ENCODE measurements around the gene SCAMP1. TPM values are rescaled to one million over a fixed set of nuclear protein-coding genes. Genes with fewer than 3 reads are reported as not detected.
"Not testable (repeated sequence)": the region's sequence is repeated elsewhere in the genome, so short reads cannot be mapped to it uniquely, and the experiment has no call there.

The SCAMP1 gene
- polyA plus RNA-seq, 3 donors = 5.4 to 52.4 (median 47.8) TPM

DNA sequence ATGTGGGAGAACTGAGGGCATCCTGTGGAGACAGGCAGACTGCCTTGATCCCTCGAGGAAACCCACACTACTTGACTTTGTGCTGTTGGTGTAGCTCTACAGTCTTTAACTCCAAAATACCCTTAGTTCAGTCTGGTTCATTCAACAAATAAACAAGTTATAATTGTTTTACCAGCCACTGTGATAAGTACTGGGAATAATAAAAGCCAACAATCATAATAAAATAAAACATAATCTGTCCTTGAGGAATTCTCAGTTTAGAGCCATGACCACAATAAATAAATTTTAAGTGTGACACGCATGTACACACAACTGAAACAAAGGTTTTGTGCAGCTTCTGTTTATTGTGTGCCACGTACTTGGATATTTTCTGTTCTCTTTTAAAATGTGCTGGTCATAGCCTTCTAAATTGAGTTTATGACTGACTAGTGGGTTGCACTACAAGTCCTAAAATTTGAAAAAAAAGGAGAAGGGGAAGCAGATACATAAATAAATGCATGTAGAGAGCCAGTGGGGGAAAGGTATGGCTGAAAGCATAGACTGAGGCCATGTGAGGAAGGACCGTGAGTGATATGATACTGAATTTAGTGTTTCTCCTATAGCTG lies 6.2 kb upstream of the SCAMP1 start:
- DNase-seq = no peak
- H3K4me3 Mint-ChIP-seq = no peak overlapping the region
- intact Hi-C loops (cut with micrococcal nuclease) = no loop called here

DNA sequence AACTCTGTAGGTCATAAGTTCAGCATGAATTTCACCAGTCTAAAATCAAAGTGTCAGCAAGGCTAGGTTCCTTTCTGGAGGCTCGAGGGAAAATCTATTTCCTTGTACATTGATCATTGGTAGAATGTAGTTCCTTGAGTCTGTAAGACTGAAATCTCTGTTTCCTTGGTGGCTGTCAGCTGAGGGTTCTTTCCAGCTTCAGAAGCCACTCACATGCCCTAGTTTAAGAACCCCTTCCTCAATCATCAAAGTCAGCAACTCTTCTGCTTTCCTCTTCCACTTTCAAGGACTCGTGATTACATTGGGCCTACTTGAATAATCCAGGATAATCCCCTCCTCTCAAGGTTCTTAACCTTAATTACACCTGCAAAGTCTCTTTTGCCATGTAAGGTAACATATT lies 4.9 kb upstream of the SCAMP1 start:
- H3K79me2 ChIP-seq (ENCODE audit: insufficient read depth, low read length) = peaks cover 13% of the 10 kb centered on the region
- H3K27me3 Mint-ChIP-seq (ENCODE audit: low read depth in 3 of 3) = peaks cover 0 to 4% (median 0%) of the 10 kb centered on the region in 3 donors
- WGBS (ENCODE audit: insufficient coverage) = 83% methylated on average over 1 of the region's 2 CpGs

More for the DNA sequence above, 6.2 kb upstream of the SCAMP1 start:
- WGBS (ENCODE audit: insufficient coverage) = 75% methylated on average over 1 of the region's 4 CpGs
- H3K27me3 ChIP-seq (ENCODE audit: control insufficient read depth in 2 of 2, insufficient read depth in 2 of 2, low read length in 2 of 2) = no peaks in the 10 kb centered on the region
- no peak overlapping the region for H3K4me2 ChIP-seq (replicated peaks; ENCODE audit: extremely low read depth, low read length, poor library complexity, severe bottlenecking)
- H3K36me3 ChIP-seq (replicated peaks in 1 of 2; ENCODE audit: control insufficient read depth in 1 of 2, insufficient read depth in 2 of 2, low read length in 2 of 2) = no peaks in the 10 kb centered on the region
- no peak overlapping the region for H3K4me3 ChIP-seq (replicated peaks in 1 of 3; ENCODE audit: low read depth in 2 of 3, low read length in 3 of 3)
- H3K4me1 Mint-ChIP-seq = peaks cover 21% of the 10 kb centered on the region
- TF ChIP-seq, protein P1, sequence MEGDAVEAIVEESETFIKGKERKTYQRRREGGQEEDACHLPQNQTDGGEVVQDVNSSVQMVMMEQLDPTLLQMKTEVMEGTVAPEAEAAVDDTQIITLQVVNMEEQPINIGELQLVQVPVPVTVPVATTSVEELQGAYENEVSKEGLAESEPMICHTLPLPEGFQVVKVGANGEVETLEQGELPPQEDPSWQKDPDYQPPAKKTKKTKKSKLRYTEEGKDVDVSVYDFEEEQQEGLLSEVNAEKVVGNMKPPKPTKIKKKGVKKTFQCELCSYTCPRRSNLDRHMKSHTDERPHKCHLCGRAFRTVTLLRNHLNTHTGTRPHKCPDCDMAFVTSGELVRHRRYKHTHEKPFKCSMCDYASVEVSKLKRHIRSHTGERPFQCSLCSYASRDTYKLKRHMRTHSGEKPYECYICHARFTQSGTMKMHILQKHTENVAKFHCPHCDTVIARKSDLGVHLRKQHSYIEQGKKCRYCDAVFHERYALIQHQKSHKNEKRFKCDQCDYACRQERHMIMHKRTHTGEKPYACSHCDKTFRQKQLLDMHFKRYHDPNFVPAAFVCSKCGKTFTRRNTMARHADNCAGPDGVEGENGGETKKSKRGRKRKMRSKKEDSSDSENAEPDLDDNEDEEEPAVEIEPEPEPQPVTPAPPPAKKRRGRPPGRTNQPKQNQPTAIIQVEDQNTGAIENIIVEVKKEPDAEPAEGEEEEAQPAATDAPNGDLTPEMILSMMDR (IDR thresholded peaks at IDR 0.05) = no peak
- H3K4me1 ChIP-seq (ENCODE audit: control insufficient read depth in 1 of 2, insufficient read depth in 2 of 2, low read length in 2 of 2) = peaks cover 4 to 10% of the 10 kb centered on the region in 2 donors
- peaks cover 0 to 4% (median 0%) of the 10 kb centered on the region in 3 donors for H3K27me3 Mint-ChIP-seq (ENCODE audit: low read depth in 3 of 3)
- H4K20me1 ChIP-seq (ENCODE audit: insufficient read depth, low read length) = peaks cover 3% of the 10 kb centered on the region
- H3K9me3 ChIP-seq (replicated peaks in 1 of 2; ENCODE audit: control insufficient read depth in 1 of 2, insufficient read depth in 1 of 2, low read length in 2 of 2) = no peaks in the 10 kb centered on the region
- peaks cover 7 to 11% of the 10 kb centered on the region in 2 donors for H3K36me3 Mint-ChIP-seq
- H3K9ac ChIP-seq (ENCODE audit: insufficient read depth, low read length, poor library complexity, severe bottlenecking) = no peak overlapping the region
- peaks cover 0 to 2% (median 0%) of the 10 kb centered on the region in 7 donors for H3K9me3 Mint-ChIP-seq
- no peak overlapping the region for H2AFZ ChIP-seq (ENCODE audit: insufficient read depth, low read depth, low read length, poor library complexity, severe bottlenecking)
- H3K79me2 ChIP-seq (ENCODE audit: insufficient read depth, low read length) = peaks cover 2% of the 10 kb centered on the region
- H3K27ac ChIP-seq (ENCODE audit: low read depth in 1 of 2, low read length in 2 of 2) = no peak overlapping the region
- peak overlapping the region in 1 of 7 donors; percentile 19 for H3K27ac Mint-ChIP-seq

DNA sequence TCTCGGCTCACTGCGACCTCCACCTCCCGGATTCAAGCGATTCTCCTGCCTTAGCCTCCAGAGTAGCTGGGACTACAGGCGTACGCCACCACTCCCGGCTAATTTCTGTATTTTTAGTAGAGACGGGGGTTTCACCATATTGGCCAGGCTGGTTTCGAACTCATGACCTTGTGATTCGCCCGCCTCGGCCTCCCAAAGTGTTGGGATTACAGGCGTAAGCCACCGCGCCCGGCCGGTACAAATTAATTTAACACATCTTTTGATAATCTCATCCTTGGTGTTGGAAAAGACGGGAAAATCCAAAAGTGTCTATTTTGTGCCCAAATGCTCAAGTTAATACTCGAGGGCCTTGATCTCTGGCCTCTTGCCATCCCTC lies 974 bp upstream of the SCAMP1 start:
- Histone ChIP-seq H3K4me3 (replicated peaks in 1 of 3; ENCODE audit: low read depth in 2 of 3, low read length in 3 of 3) (peak overlapping the region; percentile 73 to 97 (median 92)), H3K9ac (ENCODE audit: insufficient read depth, low read length, poor library complexity, severe bottlenecking) (peak overlapping the region; percentile 88), H4K20me1 (ENCODE audit: insufficient read depth, low read length) (peaks cover 17% of the 10 kb centered on the region), H2AFZ (ENCODE audit: insufficient read depth, low read depth, low read length, poor library complexity, severe bottlenecking) (peak overlapping the region; percentile 98), H3K27ac (ENCODE audit: low read depth in 1 of 2, low read length in 2 of 2) (peak overlapping the region; percentile 77 to 96), H3K4me1 (ENCODE audit: control insufficient read depth in 1 of 2, insufficient read depth in 2 of 2, low read length in 2 of 2) (peaks cover 16 to 32% of the 10 kb centered on the region in 2 donors), H3K79me2 (ENCODE audit: insufficient read depth, low read length) (peaks cover 45% of the 10 kb centered on the region), H3K4me2 (replicated peaks; ENCODE audit: extremely low read depth, low read length, poor library complexity, severe bottlenecking) (peak overlapping the region; percentile 99)
- DNase-seq; H3K36me3 ChIP-seq (replicated peaks in 1 of 2; ENCODE audit: control insufficient read depth in 1 of 2, insufficient read depth in 2 of 2, low read length in 2 of 2); intact Hi-C loops (cut with micrococcal nuclease); H3K27me3 Mint-ChIP-seq (ENCODE audit: low read depth in 3 of 3); H3K27me3 ChIP-seq (ENCODE audit: control insufficient read depth in 2 of 2, insufficient read depth in 2 of 2, low read length in 2 of 2); H3K9me3 Mint-ChIP-seq; H3K9me3 ChIP-seq (replicated peaks in 1 of 2; ENCODE audit: control insufficient read depth in 1 of 2, insufficient read depth in 1 of 2, low read length in 2 of 2): not testable (repeated sequence)
- Mint-ChIP-seq H3K27ac (peak overlapping the region; percentile 91 to 97 (median 96)), H3K4me3 (peak overlapping the region; percentile 96), H3K4me1 (peaks cover 43% of the 10 kb centered on the region), H3K36me3 (peaks cover 7 to 11% of the 10 kb centered on the region in 2 donors)
- WGBS (ENCODE audit: insufficient coverage) = 71% methylated on average over 8 of the region's 19 CpGs

More for the DNA sequence above, 4.9 kb upstream of the SCAMP1 start:
- H3K27ac ChIP-seq (ENCODE audit: low read depth in 1 of 2, low read length in 2 of 2) = no peak overlapping the region
- H3K4me3 ChIP-seq (replicated peaks in 1 of 3; ENCODE audit: low read depth in 2 of 3, low read length in 3 of 3) = no peak overlapping the region
- no peak overlapping the region for H3K9ac ChIP-seq (ENCODE audit: insufficient read depth, low read length, poor library complexity, severe bottlenecking)
- no peak overlapping the region for H3K4me2 ChIP-seq (replicated peaks; ENCODE audit: extremely low read depth, low read length, poor library complexity, severe bottlenecking)
- no peaks in the 10 kb centered on the region for H3K9me3 ChIP-seq (replicated peaks in 1 of 2; ENCODE audit: control insufficient read depth in 1 of 2, insufficient read depth in 1 of 2, low read length in 2 of 2)
- Mint-ChIP-seq H3K4me1 (peaks cover 28% of the 10 kb centered on the region), H3K4me3 (no peak overlapping the region), H3K9me3 (peaks cover 0 to 2% (median 0%) of the 10 kb centered on the region in 7 donors), H3K36me3 (peaks cover 7 to 11% of the 10 kb centered on the region in 2 donors), H3K27ac (no peak overlapping the region)
- no peaks in the 10 kb centered on the region for H3K36me3 ChIP-seq (replicated peaks in 1 of 2; ENCODE audit: control insufficient read depth in 1 of 2, insufficient read depth in 2 of 2, low read length in 2 of 2)
- peaks cover 3% of the 10 kb centered on the region for H4K20me1 ChIP-seq (ENCODE audit: insufficient read depth, low read length)
- H3K27me3 ChIP-seq (ENCODE audit: control insufficient read depth in 2 of 2, insufficient read depth in 2 of 2, low read length in 2 of 2) = no peaks in the 10 kb centered on the region
- intact Hi-C loops (cut with micrococcal nuclease) = no loop called here
- TF ChIP-seq, protein P1 (IDR thresholded peaks at IDR 0.05) = no peak
- no peak for DNase-seq
- no peak overlapping the region for H2AFZ ChIP-seq (ENCODE audit: insufficient read depth, low read depth, low read length, poor library complexity, severe bottlenecking)
- peaks cover 11 to 17% of the 10 kb centered on the region in 2 donors for H3K4me1 ChIP-seq (ENCODE audit: control insufficient read depth in 1 of 2, insufficient read depth in 2 of 2, low read length in 2 of 2)

Data from CD14-positive monocyte (primary cell).